ENCODE results near the gene GBP1. TPM values are rescaled to one million over a fixed set of nuclear protein-coding genes. Genes with fewer than 3 reads are reported as not detected.
"Not testable (repeated sequence)": the region's sequence is repeated elsewhere in the genome, so short reads cannot be mapped to it uniquely, and the experiment has no call there.

The GBP1 gene
- total and polyA plus RNA-seq, 2 experiments from 2014 or later: 0.13 TPM; not detected in 1

- H3K4me2 ChIP-seq; H4K20me1 ChIP-seq (replicated peaks; ENCODE audit: insufficient read depth); H3K36me3 Mint-ChIP-seq (ENCODE audit: low read depth); H3K4me1 ChIP-seq (ENCODE audit: insufficient read depth); H3K27ac Mint-ChIP-seq; H3K27ac ChIP-seq (ENCODE audit: low read depth); H3K4me3 ChIP-seq; H3K27me3 Mint-ChIP-seq (ENCODE audit: insufficient read depth, low read depth, poor library complexity); H3K9me2 ChIP-seq (ENCODE audit: insufficient read depth); ATAC-seq; H2AFZ ChIP-seq; H3K36me3 ChIP-seq (ENCODE audit: insufficient read depth); H3F3A ChIP-seq (replicated peaks; ENCODE audit: low read depth); DNase-seq (ENCODE audit: low spot score); H3K4me3 Mint-ChIP-seq; H3K79me2 ChIP-seq (replicated peaks; ENCODE audit: insufficient read depth); H3K27me3 ChIP-seq (ENCODE audit: insufficient read depth); H3K4me1 Mint-ChIP-seq: not testable (repeated sequence)
- H3K9me3 Mint-ChIP-seq: peaks cover 21% of the 10 kb centered on the region
Observed at GRCh38 chr1:89034004-89034403, 31.0 kb downstream of the GBP1 start.

- not testable (repeated sequence) for H3K27ac ChIP-seq (ENCODE audit: low read depth); H3K36me3 Mint-ChIP-seq (ENCODE audit: low read depth); H3K4me2 ChIP-seq; H3K4me1 Mint-ChIP-seq; H3K79me2 ChIP-seq (replicated peaks; ENCODE audit: insufficient read depth); H3K4me1 ChIP-seq (ENCODE audit: insufficient read depth); H3K27me3 Mint-ChIP-seq (ENCODE audit: insufficient read depth, low read depth, poor library complexity); DNase-seq (ENCODE audit: low spot score); H3K4me3 Mint-ChIP-seq; H3K4me3 ChIP-seq; H3K9me3 Mint-ChIP-seq; H3K27me3 ChIP-seq (ENCODE audit: insufficient read depth); H4K20me1 ChIP-seq (replicated peaks; ENCODE audit: insufficient read depth); H3K9me2 ChIP-seq (ENCODE audit: insufficient read depth); H3F3A ChIP-seq (replicated peaks; ENCODE audit: low read depth); ATAC-seq; H3K27ac Mint-ChIP-seq; H2AFZ ChIP-seq; H3K36me3 ChIP-seq (ENCODE audit: insufficient read depth)
Observed at GRCh38 chr1:89029051-89029450, 36.0 kb downstream of the GBP1 start.

- no peaks in the 10 kb centered on the region for H3K79me2 ChIP-seq (replicated peaks; ENCODE audit: insufficient read depth)
- no peaks in the 10 kb centered on the region for H3K9me2 ChIP-seq (ENCODE audit: insufficient read depth)
- no peak for ATAC-seq
- DNase-seq (ENCODE audit: low spot score): no peak
- H3K4me3 ChIP-seq: no peak overlapping the region
- H3K36me3 ChIP-seq (ENCODE audit: insufficient read depth): no peaks in the 10 kb centered on the region
- no peaks in the 10 kb centered on the region; the same call in 1 of the 2 replicates for H3K4me1 ChIP-seq (ENCODE audit: insufficient read depth)
- no peaks in the 10 kb centered on the region for H4K20me1 ChIP-seq (replicated peaks; ENCODE audit: insufficient read depth)
- Mint-ChIP-seq H3K9me3 (no peaks in the 10 kb centered on the region; the same call in 1 of the 3 replicates), H3K4me3 (no peak overlapping the region), H3K27ac (no peak overlapping the region), H3K4me1 (peaks cover 9% of the 10 kb centered on the region), H3K27me3 (ENCODE audit: insufficient read depth, low read depth, poor library complexity) (peaks cover 5% of the 10 kb centered on the region), H3K36me3 (ENCODE audit: low read depth) (no peaks in the 10 kb centered on the region)
- no peak overlapping the region for H2AFZ ChIP-seq
- no peaks in the 10 kb centered on the region for H3F3A ChIP-seq (replicated peaks; ENCODE audit: low read depth)
- no peak overlapping the region for H3K27ac ChIP-seq (ENCODE audit: low read depth)
- H3K4me2 ChIP-seq: no peak overlapping the region
- no peaks in the 10 kb centered on the region for H3K27me3 ChIP-seq (ENCODE audit: insufficient read depth)
- TF ChIP-seq REST (IDR thresholded peaks at IDR 0.05; ENCODE audit: unreplicated experiment) (no peak), POLR2AphosphoS5 (IDR thresholded peaks at IDR 0.05; ENCODE audit: low read depth) (no peak), ZNF331 (CRISPR knock-in tag; IDR thresholded peaks at IDR 0.05; ENCODE audit: low read depth) (no peak), STAT1 (IDR thresholded peaks at IDR 0.05; ENCODE audit: unreplicated experiment) (no peak), ZNF114 (CRISPR knock-in tag; IDR thresholded peaks at IDR 0.05) (no peak), CREB1 (CRISPR knock-in tag; IDR thresholded peaks at IDR 0.05; ENCODE audit: low read depth) (no peak), NANOG (IDR thresholded peaks at IDR 0.05; ENCODE audit: borderline replicate concordance) (no peak), CTCF (conservative IDR thresholded peaks at IDR 0.05; ENCODE audit: low read depth in 2 of 2) (no peak), ETS1 (IDR thresholded peaks at IDR 0.05) (no peak)
Observed at GRCh38 chr1:89025928-89026327, 39.1 kb downstream of the GBP1 start.

All from GM23338 (cell line).